Caco-2 (cell line): Measurements from ENCODE around the gene MIA. TPM values are rescaled to one million over a fixed set of nuclear protein-coding genes. Genes with fewer than 3 reads are reported as not detected.
"Not testable (repeated sequence)": the region's sequence is repeated elsewhere in the genome, so short reads cannot be mapped to it uniquely, and the experiment has no call there.

Experiments
- BruUV-seq: library from RNA; stranded (reverse); fragments of 400-500 nt; replicated peaks from 2 replicates; lab custom pipeline; 2021; lab: Mats Ljungman, UMichigan
- CTCF ChIA-PET: fragments of 300-600 bp; sonication (Branson Sonifier 250); formaldehyde crosslinking; loops from one replicate; lab custom pipeline; 2022; ENCODE audit warnings: antibody characterized with exemption; lab: Charles Lee
- POLR2A ChIA-PET: fragments of 300-600 bp; sonication (Branson Sonifier 250); formaldehyde crosslinking; loops from one replicate; lab custom pipeline; 2022; ENCODE audit warnings: antibody characterized with exemption; lab: Charles Lee
- DNase-seq, 2 experiments: peaks; one replicate each; pipeline versions ENCODE4 v3.0.0 to v3.0.0-alpha.2; 2020 to 2022
- H3K27me3 ChIP-seq: replicated peaks from 2 replicates; pipeline ENCODE4 v1.6.0; 2011; ENCODE audit warnings: low read length; ENCODE audit not compliant: control insufficient read depth, insufficient read depth
- H3K36me3 ChIP-seq: 2 replicates; pipeline ENCODE4 v1.5.1; 2011; ENCODE audit warnings: low read length; ENCODE audit not compliant: control insufficient read depth, insufficient read depth
- H3K4me1 ChIP-seq: fragments of 250-450 bp; sonication (Bioruptor Pico); 2 replicates; pipeline ENCODE4 v1.5.1; 2020; ENCODE audit warnings: mild to moderate bottlenecking
- H3K4me3 ChIP-seq: 2 replicates; pipeline ENCODE4 v1.5.1; 2011; ENCODE audit warnings: low read depth, mild to moderate bottlenecking, control low read depth, low read length
- H3K9me3 ChIP-seq: fragments of 250-450 bp; sonication (Bioruptor Pico); 2 replicates; pipeline ENCODE4 v1.5.1; 2020; ENCODE audit warnings: mild to moderate bottlenecking, moderate library complexity
- H3K27ac Mint-ChIP-seq: one replicate; pipeline ENCODE4 v1.8.0; 2022; ENCODE audit warnings: mixed read lengths; ENCODE audit not compliant: unreplicated experiment
- H3K27me3 Mint-ChIP-seq: one replicate; pipeline ENCODE4 v1.8.0; 2022; ENCODE audit warnings: mixed read lengths; ENCODE audit not compliant: insufficient read depth, unreplicated experiment
- H3K36me3 Mint-ChIP-seq: one replicate; pipeline ENCODE4 v1.8.0; 2022; ENCODE audit warnings: mild to moderate bottlenecking, mixed read lengths; ENCODE audit not compliant: insufficient read depth, unreplicated experiment
- H3K4me1 Mint-ChIP-seq: one replicate; pipeline ENCODE4 v1.8.0; 2022; ENCODE audit warnings: low read depth, mixed read lengths; ENCODE audit not compliant: unreplicated experiment
- H3K4me3 Mint-ChIP-seq: one replicate; pipeline ENCODE4 v1.8.0; 2022; ENCODE audit warnings: mild to moderate bottlenecking, moderate library complexity, mixed read lengths; ENCODE audit not compliant: unreplicated experiment
- H3K9me3 Mint-ChIP-seq: one replicate; pipeline ENCODE4 v1.8.0; 2022; ENCODE audit warnings: mixed read lengths; ENCODE audit not compliant: unreplicated experiment
- CTCF ChIP-seq, 2 experiments: fragments of 200-600 bp in 1 of 2; IDR thresholded peaks; 1 replicate in 1 of 2; 2 replicates in 1 of 2; pipeline versions ENCODE4 v1.5.1 to v1.8.0; 2011 to 2022; ENCODE audit warnings: antibody characterized with exemption in 1 of 2, control low read depth in 1 of 2, inconsistent platforms in 1 of 2, low read depth in 1 of 2, low read length in 1 of 2, mild to moderate bottlenecking in 1 of 2, moderate library complexity in 1 of 2; ENCODE audit not compliant: insufficient read depth in 1 of 2, severe bottlenecking in 1 of 2, unreplicated experiment in 1 of 2
- intact Hi-C: fragments of 100-400 bp; cut with micrococcal nuclease; formaldehyde crosslinking; loops from one replicate; pipeline ENCODE4 v1.10.0; 2022; ENCODE audit not compliant: unreplicated experiment
- total RNA-seq: library from RNA; stranded (reverse); gene quantifications from 2 replicates; pipeline ENCODE4 v1.2.3, GENCODE V29; 2022

The MIA gene
- total RNA-seq, 1 experiment from 2014 or later: 1.1 TPM

- Mint-ChIP-seq H3K27ac (peak overlapping the region; percentile 98), H3K27me3 (no peaks in the 10 kb centered on the region), H3K4me3 (peak overlapping the region; percentile 23), H3K36me3 (peaks cover 24% of the 10 kb centered on the region), H3K9me3 (no peaks in the 10 kb centered on the region), H3K4me1 (peaks cover 40% of the 10 kb centered on the region)
- ChIA-PET CTCF (no interaction called here), POLR2A (no interaction called here)
- intact Hi-C loops: loop anchor here (1.0 kb wide), 1 partner anchor 99 kb away; no protein-coding TSS in a partner anchor
- Histone ChIP-seq H3K27me3 (no peaks in the 10 kb centered on the region), H3K36me3 (no peaks in the 10 kb centered on the region), H3K4me3 (no peak overlapping the region), H3K4me1 (peaks cover 35% of the 10 kb centered on the region), H3K9me3 (no peaks in the 10 kb centered on the region)
- no peak for TF ChIP-seq CTCF (IDR thresholded peaks at IDR 0.05; ENCODE audit: insufficient read depth in 1 of 2, low read depth in 1 of 2, low read length in 1 of 2, severe bottlenecking in 1 of 2, unreplicated experiment in 1 of 2)
- DNase-seq: peak in 1 of 2 experiments; percentile 26
- BruUV-seq: no TSS peak
These were observed 46.8 kb downstream of the MIA start for GRCh38 chr19:40822161-40822560.

- ChIA-PET CTCF (interaction anchor here (0.7 to 1.1 kb wide), 4 partner anchors 11 to 86 kb away, joined by 3 to 6 read pairs (median 4); partner anchors contain the start of gene EGLN2), POLR2A (interaction anchor here (0.5 to 0.6 kb wide), 2 partner anchors 336 to 541 kb away, joined by 3 read pairs; partner anchors contain the start of gene B9D2)
- BruUV-seq: TSS peak; percentile 91
- intact Hi-C loops: loop anchor here (1.0 kb wide), 2 partner anchors 74 to 98 kb away; no protein-coding TSS in a partner anchor
- H3K4me3 Mint-ChIP-seq: peak overlapping the region; percentile 23
- H3K4me1 Mint-ChIP-seq: peaks cover 40% of the 10 kb centered on the region
- not testable (repeated sequence) for H3K27me3 Mint-ChIP-seq, H3K27me3 ChIP-seq, H3K9me3 ChIP-seq, H3K4me3 ChIP-seq, H3K9me3 Mint-ChIP-seq, H3K36me3 ChIP-seq
- H3K4me1 ChIP-seq: peaks cover 35% of the 10 kb centered on the region
- peaks cover 26% of the 10 kb centered on the region for H3K36me3 Mint-ChIP-seq
- peak; percentile 80 to 90 for DNase-seq
- H3K27ac Mint-ChIP-seq: peak overlapping the region; percentile 98
These were observed 47.6 kb downstream of the MIA start for GRCh38 chr19:40822704-40823553.

- Mint-ChIP-seq H3K27ac (peak overlapping the region; percentile 76), H3K9me3 (peaks cover 19% of the 10 kb centered on the region), H3K4me1 (peaks cover 32% of the 10 kb centered on the region), H3K36me3 (peaks cover 29% of the 10 kb centered on the region)
- H3K4me3 ChIP-seq, H3K4me3 Mint-ChIP-seq, H3K36me3 ChIP-seq, BruUV-seq, POLR2A ChIA-PET, intact Hi-C loops, H3K27me3 ChIP-seq, H3K9me3 ChIP-seq, H3K27me3 Mint-ChIP-seq: not testable (repeated sequence)
- peak in 1 of 2 experiments; percentile 35 for DNase-seq
- peaks cover 35% of the 10 kb centered on the region for H3K4me1 ChIP-seq
- CTCF ChIA-PET: interaction anchor here (0.6 kb wide), 1 partner anchor 84 kb away, joined by 3 read pairs; no protein-coding TSS in a partner anchor
These were observed 49.6 kb downstream of the MIA start for GRCh38 chr19:40824916-40825315.

- Mint-ChIP-seq H3K27ac (peak overlapping the region; percentile 76), H3K36me3 (peaks cover 29% of the 10 kb centered on the region), H3K4me1 (peaks cover 32% of the 10 kb centered on the region), H3K9me3 (peaks cover 19% of the 10 kb centered on the region)
- BruUV-seq, H3K4me3 ChIP-seq, H3K4me3 Mint-ChIP-seq, H3K27me3 Mint-ChIP-seq, H3K9me3 ChIP-seq, H3K27me3 ChIP-seq, intact Hi-C loops, POLR2A ChIA-PET, H3K36me3 ChIP-seq: not testable (repeated sequence)
- H3K4me1 ChIP-seq: peaks cover 34% of the 10 kb centered on the region
- peak in 1 of 2 experiments; percentile 19 for DNase-seq
- CTCF ChIA-PET: interaction anchor here (0.6 kb wide), 1 partner anchor 84 kb away, joined by 3 read pairs; no protein-coding TSS in a partner anchor
These were observed 50.3 kb downstream of the MIA start for GRCh38 chr19:40825460-40826095.

- peaks cover 32% of the 10 kb centered on the region for H3K4me1 ChIP-seq
- intact Hi-C loops, H3K27me3 Mint-ChIP-seq, H3K4me3 ChIP-seq, DNase-seq, H3K9me3 ChIP-seq, CTCF ChIA-PET, H3K36me3 ChIP-seq, BruUV-seq, H3K4me3 Mint-ChIP-seq, POLR2A ChIA-PET, H3K27me3 ChIP-seq: not testable (repeated sequence)
- Mint-ChIP-seq H3K4me1 (peaks cover 28% of the 10 kb centered on the region), H3K27ac (peak overlapping the region; percentile 76), H3K36me3 (peaks cover 29% of the 10 kb centered on the region), H3K9me3 (peaks cover 19% of the 10 kb centered on the region)
These were observed 51.0 kb downstream of the MIA start for GRCh38 chr19:40826312-40826698.
